Liver (tissue), 3 donors: ENCODE data around the gene GSE1.

Experiments
- ATF3 ChIP-seq: IDR thresholded peaks from 2 replicates; pipeline ENCODE4 v1.6.1; 2016; ENCODE audit warnings: antibody characterized with exemption
- CTCF ChIP-seq: fragments of 150-350 bp; IDR thresholded peaks from 2 replicates; pipeline ENCODE4 v1.5.1; 2017; ENCODE audit warnings: improper control_type of control experiment, low read depth, low read length; ENCODE audit not compliant: missing input control
- EGR1 ChIP-seq, 2 donors: IDR thresholded peaks; 2 replicates each; pipeline ENCODE4 v1.6.1; 2016 to 2018; ENCODE audit warnings: antibody characterized with exemption in 2 of 2, low read depth in 2 of 2
- FOXA1 ChIP-seq: IDR thresholded peaks from 2 replicates; pipeline ENCODE4 v1.6.1; 2016; ENCODE audit warnings: antibody characterized with exemption
- GABPA ChIP-seq, 2 donors: IDR thresholded peaks in 1 of 2; conservative IDR thresholded peaks in 1 of 2; 2 replicates each; pipeline ENCODE4 v1.6.1; 2016; ENCODE audit warnings: antibody characterized with exemption in 2 of 2, mild to moderate bottlenecking in 1 of 2, moderate library complexity in 1 of 2
- JUND ChIP-seq, 2 donors: IDR thresholded peaks; 2 replicates each; pipeline ENCODE4 v1.6.1; 2016; ENCODE audit warnings: antibody characterized with exemption in 2 of 2
- NR2F2 ChIP-seq: IDR thresholded peaks from 2 replicates; pipeline ENCODE4 v1.6.1; 2016; ENCODE audit warnings: antibody characterized with exemption
- RAD21 ChIP-seq, 2 donors: IDR thresholded peaks; 2 replicates each; pipeline ENCODE4 v1.6.1; 2016; ENCODE audit warnings: antibody characterized with exemption in 2 of 2, mild to moderate bottlenecking in 2 of 2
- REST ChIP-seq: IDR thresholded peaks from 2 replicates; pipeline ENCODE4 v1.6.1; 2016; ENCODE audit warnings: antibody characterized with exemption, mild to moderate bottlenecking
- RXRA ChIP-seq, 2 donors: IDR thresholded peaks; 2 replicates each; pipeline ENCODE4 v1.6.1; 2017 to 2018; ENCODE audit warnings: antibody characterized with exemption in 2 of 2, mild to moderate bottlenecking in 1 of 2
- SP1 ChIP-seq: IDR thresholded peaks from 2 replicates; pipeline ENCODE4 v1.6.1; 2018; ENCODE audit warnings: antibody characterized with exemption, mild to moderate bottlenecking
- TAF1 ChIP-seq: conservative IDR thresholded peaks from 2 replicates; pipeline ENCODE4 v1.6.1; 2016; ENCODE audit warnings: antibody characterized with exemption, mild to moderate bottlenecking
- YY1 ChIP-seq: IDR thresholded peaks from 2 replicates; pipeline ENCODE4 v1.6.1; 2016; ENCODE audit warnings: antibody characterized with exemption, mild to moderate bottlenecking
- ZBTB33 ChIP-seq: IDR thresholded peaks from 2 replicates; pipeline ENCODE4 v1.6.1; 2016; ENCODE audit warnings: antibody characterized with exemption
- donor health status: healthy.
- donor health status: healthy.

- peak; percentile 96 for TF ChIP-seq CTCF
- TF ChIP-seq REST = no peak
- TF ChIP-seq YY1 = no peak
- TF ChIP-seq EGR1 (IDR thresholded peaks at IDR 0.05; ENCODE audit: low read depth in 2 of 2) = no peak
- no peak for TF ChIP-seq ATF3
- TF ChIP-seq RAD21 (IDR thresholded peaks at IDR 0.05) = peak; percentile 93 to 95
- no peak for TF ChIP-seq GABPA (IDR thresholded peaks at IDR 0.05 in 1 of 2, conservative IDR thresholded peaks at IDR 0.05 in 1 of 2)
- TF ChIP-seq NR2F2 = no peak
- TF ChIP-seq SP1 = peak; percentile 7
- TF ChIP-seq TAF1 = no peak
- no peak for TF ChIP-seq FOXA1
- TF ChIP-seq RXRA (IDR thresholded peaks at IDR 0.05) = peak; percentile 10 to 15
- TF ChIP-seq JUND (IDR thresholded peaks at IDR 0.05) = no peak
- no peak for TF ChIP-seq ZBTB33
Measured at GRCh38 chr16:85610446-85611193, 2.5 kb upstream of the GSE1 start.
